ENCODE results near the gene TSPY2.
"Not testable (repeated sequence)": the region's sequence is repeated elsewhere in the genome, so short reads cannot be mapped to it uniquely, and the experiment has no call there.

The TSPY2 gene, protein sequence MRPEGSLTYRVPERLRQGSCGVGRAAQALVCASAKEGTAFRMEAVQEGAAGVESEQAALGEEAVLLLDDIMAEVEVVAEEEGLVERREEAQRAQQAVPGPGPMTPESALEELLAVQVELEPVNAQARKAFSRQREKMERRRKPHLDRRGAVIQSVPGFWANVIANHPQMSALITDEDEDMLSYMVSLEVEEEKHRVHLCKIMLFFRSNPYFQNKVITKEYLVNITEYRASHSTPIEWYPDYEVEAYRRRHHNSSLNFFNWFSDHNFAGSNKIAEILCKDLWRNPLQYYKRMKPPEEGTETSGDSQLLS

DNA sequence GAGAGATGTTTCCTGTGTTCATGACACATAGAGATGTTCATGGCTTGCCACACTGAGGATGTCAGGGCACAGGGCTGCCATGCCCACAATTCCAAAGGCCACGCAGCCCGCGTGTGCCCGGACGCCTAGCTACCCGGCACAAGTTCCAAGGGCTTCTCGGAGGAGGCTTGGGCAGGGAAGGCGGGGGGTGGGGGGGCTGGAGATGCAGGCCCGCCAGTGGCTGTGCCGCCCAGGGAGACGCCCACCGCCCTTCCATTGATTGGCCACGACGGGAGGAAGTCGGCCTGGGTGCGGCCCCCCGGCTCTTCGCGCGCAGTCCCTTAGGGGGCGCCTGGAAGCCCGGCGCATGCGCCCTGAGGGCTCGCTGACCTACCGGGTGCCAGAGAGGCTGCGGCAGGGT is at the start of gene TSPY2:
TSPY2 (plus strand) TSS at position 301 of the 400 bp plus-strand sequence; CDS start at position 347, 46 bp downstream.
- H4K20me1 ChIP-seq, H3K4me3 ChIP-seq: not testable (repeated sequence)

GRCh38 chrY:6209565-6209964 is 36.5 kb upstream of the TSPY2 start:
- H3K27me3 ChIP-seq, H3K4me1 ChIP-seq, H3K4me3 ChIP-seq, H3K9me3 ChIP-seq, H3K36me3 ChIP-seq, H3K27ac ChIP-seq, H4K20me1 ChIP-seq, H3K4me2 ChIP-seq, H3K9ac ChIP-seq: not testable (repeated sequence)

More for the DNA sequence above, at the start of gene TSPY2:
- H3K9me3 ChIP-seq, H3K9ac ChIP-seq, H3K27me3 ChIP-seq, H3K4me1 ChIP-seq, H3K36me3 ChIP-seq, H3K27ac ChIP-seq, H3K4me2 ChIP-seq: not testable (repeated sequence)

GRCh38 chrY:6217045-6217444 is 29.0 kb upstream of the TSPY2 start:
- not testable (repeated sequence) for H3K4me2 ChIP-seq, H4K20me1 ChIP-seq

DNA sequence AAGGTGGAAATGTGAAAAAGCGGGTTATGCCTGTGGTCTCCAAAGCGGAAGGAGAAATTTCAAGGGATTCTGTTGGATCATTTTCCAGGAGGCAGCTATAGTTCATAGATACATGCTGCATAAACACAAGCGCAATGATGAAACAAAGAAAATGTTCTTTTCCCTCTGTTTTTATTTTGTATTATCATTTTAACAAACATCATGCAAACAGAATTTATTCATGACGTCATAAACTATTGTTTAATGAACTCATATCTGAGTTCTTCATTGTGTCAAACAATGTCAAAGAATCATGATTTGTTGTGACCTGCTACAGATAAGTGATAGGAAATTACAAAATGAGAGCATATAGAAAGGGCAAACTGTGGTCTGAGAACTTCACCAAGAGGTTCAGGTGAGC is 23.8 kb downstream of the TSPY2 start:
- not testable (repeated sequence) for H3K4me2 ChIP-seq, H3K27ac ChIP-seq, H3K9me3 ChIP-seq, H4K20me1 ChIP-seq, H3K4me1 ChIP-seq, H3K36me3 ChIP-seq, H3K9ac ChIP-seq, H3K4me3 ChIP-seq, H3K27me3 ChIP-seq

More at GRCh38 chrY:6217045-6217444, 29.0 kb upstream of the TSPY2 start:
- not testable (repeated sequence) for H3K9ac ChIP-seq, H3K4me1 ChIP-seq, H3K27me3 ChIP-seq, H3K27ac ChIP-seq, H3K36me3 ChIP-seq, H3K9me3 ChIP-seq, H3K4me3 ChIP-seq

Data from BLaER1 (cell line).